DND-41 (cell line): ENCODE measurements around the gene CSF2.

Experiments
- EZH2 ChIP-seq: IDR thresholded peaks from 3 replicates; pipeline ENCODE4 v1.6.1; 2012; ENCODE audit warnings: borderline replicate concordance, low read depth, mild to moderate bottlenecking, moderate library complexity, low read length, inconsistent platforms; ENCODE audit not compliant: severe bottlenecking
- TF ChIP-seq, protein P1 (sequence below): IDR thresholded peaks from 2 replicates; pipeline ENCODE4 v1.5.1; 2012; ENCODE audit warnings: borderline replicate concordance, low read length, moderate library complexity, mild to moderate bottlenecking; ENCODE audit not compliant: poor library complexity, severe bottlenecking; ENCODE audit errors: extremely low read depth

- TF ChIP-seq, protein P1, sequence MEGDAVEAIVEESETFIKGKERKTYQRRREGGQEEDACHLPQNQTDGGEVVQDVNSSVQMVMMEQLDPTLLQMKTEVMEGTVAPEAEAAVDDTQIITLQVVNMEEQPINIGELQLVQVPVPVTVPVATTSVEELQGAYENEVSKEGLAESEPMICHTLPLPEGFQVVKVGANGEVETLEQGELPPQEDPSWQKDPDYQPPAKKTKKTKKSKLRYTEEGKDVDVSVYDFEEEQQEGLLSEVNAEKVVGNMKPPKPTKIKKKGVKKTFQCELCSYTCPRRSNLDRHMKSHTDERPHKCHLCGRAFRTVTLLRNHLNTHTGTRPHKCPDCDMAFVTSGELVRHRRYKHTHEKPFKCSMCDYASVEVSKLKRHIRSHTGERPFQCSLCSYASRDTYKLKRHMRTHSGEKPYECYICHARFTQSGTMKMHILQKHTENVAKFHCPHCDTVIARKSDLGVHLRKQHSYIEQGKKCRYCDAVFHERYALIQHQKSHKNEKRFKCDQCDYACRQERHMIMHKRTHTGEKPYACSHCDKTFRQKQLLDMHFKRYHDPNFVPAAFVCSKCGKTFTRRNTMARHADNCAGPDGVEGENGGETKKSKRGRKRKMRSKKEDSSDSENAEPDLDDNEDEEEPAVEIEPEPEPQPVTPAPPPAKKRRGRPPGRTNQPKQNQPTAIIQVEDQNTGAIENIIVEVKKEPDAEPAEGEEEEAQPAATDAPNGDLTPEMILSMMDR: no peak
- TF ChIP-seq EZH2: no peak
Observed at GRCh38 chr5:132032196-132032595, 41.4 kb upstream of the CSF2 start.
